ENCODE data around the gene PEX11G. TPM values are rescaled to one million over a fixed set of nuclear protein-coding genes. Genes with fewer than 3 reads are reported as not detected.
A peak's percentile ranks its signal among the peaks of the same experiment; 100 is the strongest.

PEX11G gene
- total and polyA plus RNA-seq, 9 of the 15 experiments (the other 6 are each of a cell fraction or from before 2014, with no cell fraction given), result 0.07 to 3.2 (median 0.70) TPM; not detected in 1

DNA sequence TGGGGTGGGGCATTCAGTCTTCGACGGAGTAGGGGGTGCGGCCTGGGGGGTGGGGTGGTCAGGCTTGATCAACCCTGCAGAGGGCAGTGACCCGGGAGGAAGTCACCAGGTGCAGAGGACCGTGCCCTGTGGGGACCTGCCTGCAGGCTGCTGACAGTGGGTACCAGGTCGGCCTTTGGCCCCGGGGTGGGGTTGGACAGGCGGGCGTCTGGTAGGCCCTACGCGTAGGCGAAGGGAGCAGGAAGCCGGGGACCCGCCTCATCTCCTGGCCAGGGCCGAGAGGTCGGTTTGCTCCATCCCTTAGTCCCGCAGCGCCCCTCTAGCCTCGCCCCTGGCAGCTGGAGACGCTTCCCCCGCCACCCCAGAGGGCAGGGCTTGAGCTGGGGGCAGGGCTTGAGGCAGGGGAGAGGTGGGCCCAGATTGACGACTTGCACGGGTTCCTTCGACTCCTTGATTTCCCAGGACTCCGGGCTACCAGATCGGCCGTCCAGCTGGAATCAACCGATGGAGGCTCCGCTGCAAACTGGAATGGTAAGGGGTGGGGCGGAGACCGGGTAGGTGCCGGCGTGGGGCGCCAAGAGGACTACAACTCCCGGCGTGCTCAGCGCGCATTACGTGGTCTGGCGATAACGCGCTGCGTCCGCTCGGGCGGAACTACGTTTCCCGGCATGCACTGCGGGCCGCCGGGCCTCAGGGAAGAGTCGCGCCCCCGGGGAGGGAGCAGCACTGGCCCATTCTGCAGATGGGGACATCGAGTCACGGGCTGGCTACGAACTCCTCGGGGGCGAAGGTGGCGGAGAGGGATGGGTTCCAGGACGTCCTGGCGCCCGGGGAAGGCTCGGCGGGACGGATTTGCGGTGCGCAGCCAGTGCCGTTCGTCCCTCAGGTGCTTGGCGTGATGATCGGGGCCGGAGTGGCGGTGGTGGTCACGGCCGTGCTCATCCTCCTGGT is 46.5 kb upstream of the PEX11G start, which contains the start of gene PNPLA6 (continued):
- TF ChIP-seq, protein P1, sequence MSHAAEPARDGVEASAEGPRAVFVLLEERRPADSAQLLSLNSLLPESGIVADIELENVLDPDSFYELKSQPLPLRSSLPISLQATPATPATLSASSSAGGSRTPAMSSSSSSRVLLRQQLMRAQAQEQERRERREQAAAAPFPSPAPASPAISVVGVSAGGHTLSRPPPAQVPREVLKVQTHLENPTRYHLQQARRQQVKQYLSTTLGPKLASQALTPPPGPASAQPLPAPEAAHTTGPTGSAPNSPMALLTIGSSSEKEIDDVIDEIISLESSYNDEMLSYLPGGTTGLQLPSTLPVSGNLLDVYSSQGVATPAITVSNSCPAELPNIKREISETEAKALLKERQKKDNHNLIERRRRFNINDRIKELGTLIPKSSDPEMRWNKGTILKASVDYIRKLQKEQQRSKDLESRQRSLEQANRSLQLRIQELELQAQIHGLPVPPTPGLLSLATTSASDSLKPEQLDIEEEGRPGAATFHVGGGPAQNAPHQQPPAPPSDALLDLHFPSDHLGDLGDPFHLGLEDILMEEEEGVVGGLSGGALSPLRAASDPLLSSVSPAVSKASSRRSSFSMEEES (CRISPR knock-in tag; IDR thresholded peaks at IDR 0.05), result no peak
- TF ChIP-seq ZC3H4 (CRISPR knock-in tag; IDR thresholded peaks at IDR 0.05; ENCODE audit: borderline replicate concordance), result no peak
- TF ChIP-seq, protein P2, sequence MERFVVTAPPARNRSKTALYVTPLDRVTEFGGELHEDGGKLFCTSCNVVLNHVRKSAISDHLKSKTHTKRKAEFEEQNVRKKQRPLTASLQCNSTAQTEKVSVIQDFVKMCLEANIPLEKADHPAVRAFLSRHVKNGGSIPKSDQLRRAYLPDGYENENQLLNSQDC (CRISPR knock-in tag; IDR thresholded peaks at IDR 0.05), result no peak
- peak; percentile 17; the same call in 1 of the 2 replicates for TF ChIP-seq ZKSCAN1 (IDR thresholded peaks at IDR 0.05; ENCODE audit: low read depth, low read length)
- no peak for TF ChIP-seq MCM3 (IDR thresholded peaks at IDR 0.05)
- TF ChIP-seq SMARCA4 (IDR thresholded peaks at IDR 0.05), result no peak
- no peak for TF ChIP-seq ZNF592 (IDR thresholded peaks at IDR 0.05)
- TF ChIP-seq MEF2A (IDR thresholded peaks at IDR 0.05; ENCODE audit: control insufficient read depth, low read depth, low read length), result no peak
- TF ChIP-seq HDAC3 (IDR thresholded peaks at IDR 0.05; ENCODE audit: borderline replicate concordance, partially characterized antibody), result no peak
- TF ChIP-seq GATAD2A (IDR thresholded peaks at IDR 0.05), result no peak
- no peak for TF ChIP-seq STAT5A (IDR thresholded peaks at IDR 0.05; ENCODE audit: borderline replicate concordance, low read length)
- peak; percentile 98 for TF ChIP-seq CREB1 (IDR thresholded peaks at IDR 0.05)
- peak; percentile 98 for TF ChIP-seq CREB1 (CRISPR knock-in tag; IDR thresholded peaks at IDR 0.05)
- TF ChIP-seq MYBL2 (IDR thresholded peaks at IDR 0.05; ENCODE audit: low read depth), result no peak
- no peak for TF ChIP-seq MYBL2 (CRISPR knock-in tag; IDR thresholded peaks at IDR 0.05; ENCODE audit: borderline replicate concordance)
- TF ChIP-seq FOXA1 (IDR thresholded peaks at IDR 0.05; ENCODE audit: borderline replicate concordance), result no peak
- TF ChIP-seq, protein P3, sequence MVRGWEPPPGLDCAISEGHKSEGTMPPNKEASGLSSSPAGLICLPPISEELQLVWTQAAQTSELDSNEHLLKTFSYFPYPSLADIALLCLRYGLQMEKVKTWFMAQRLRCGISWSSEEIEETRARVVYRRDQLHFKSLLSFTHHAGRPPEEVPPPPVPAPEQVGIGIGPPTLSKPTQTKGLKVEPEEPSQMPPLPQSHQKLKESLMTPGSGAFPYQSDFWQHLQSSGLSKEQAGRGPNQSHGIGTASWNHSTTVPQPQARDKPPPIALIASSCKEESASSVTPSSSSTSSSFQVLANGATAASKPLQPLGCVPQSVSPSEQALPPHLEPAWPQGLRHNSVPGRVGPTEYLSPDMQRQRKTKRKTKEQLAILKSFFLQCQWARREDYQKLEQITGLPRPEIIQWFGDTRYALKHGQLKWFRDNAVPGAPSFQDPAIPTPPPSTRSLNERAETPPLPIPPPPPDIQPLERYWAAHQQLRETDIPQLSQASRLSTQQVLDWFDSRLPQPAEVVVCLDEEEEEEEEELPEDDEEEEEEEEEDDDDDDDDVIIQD (CRISPR knock-in tag; IDR thresholded peaks at IDR 0.05), result no peak
- no peak for TF ChIP-seq TAF9B (IDR thresholded peaks at IDR 0.05; ENCODE audit: partially characterized antibody)
- no peak for TF ChIP-seq ZSCAN32 (CRISPR knock-in tag; IDR thresholded peaks at IDR 0.05)

Data from K562 (cell line).